Activated B cell treated with CpG ODN at 0.5 μM for 24 hours (primary cell): Measurements from ENCODE around the gene ANKRD30A. TPM values are rescaled to one million over a fixed set of nuclear protein-coding genes. Genes with fewer than 3 reads are reported as not detected.
"Not testable (repeated sequence)": the region's sequence is repeated elsewhere in the genome, so short reads cannot be mapped to it uniquely, and the experiment has no call there.

Experiments
- ATAC-seq: fragments of 200-7000 bp; cut with Tn5 transposase; one replicate; pipeline ENCODE4 v1.10.0; 2021; ENCODE audit warnings: low read depth, mild to moderate bottlenecking, moderate library complexity
- CTCF ChIA-PET: fragments of 350-600 bp; sonication (Branson Sonifier 250); formaldehyde crosslinking; loops from one replicate; lab custom pipeline; 2021; ENCODE audit warnings: antibody characterized with exemption; lab: Charles Lee
- POLR2A ChIA-PET: fragments of 350-600 bp; sonication (Branson Sonifier 250); formaldehyde crosslinking; loops from one replicate; lab custom pipeline; 2021; ENCODE audit warnings: antibody characterized with exemption; lab: Charles Lee
- DNase-seq: peaks from one replicate; pipeline ENCODE4 v3.0.0; 2022
- H3K27ac Mint-ChIP-seq: one replicate; pipeline ENCODE4 v1.8.0; 2020; ENCODE audit warnings: mixed read lengths
- H3K27me3 Mint-ChIP-seq: one replicate; pipeline ENCODE4 v1.8.0; 2021; ENCODE audit warnings: mixed read lengths
- H3K36me3 Mint-ChIP-seq: one replicate; pipeline ENCODE4 v1.8.0; 2021; ENCODE audit warnings: low read depth, mixed read lengths
- H3K4me1 Mint-ChIP-seq: one replicate; pipeline ENCODE4 v1.8.0; 2021; ENCODE audit warnings: mixed read lengths
- H3K4me3 Mint-ChIP-seq: one replicate; pipeline ENCODE4 v1.8.0; 2020; ENCODE audit warnings: mild to moderate bottlenecking, mixed read lengths
- H3K9me3 Mint-ChIP-seq: one replicate; pipeline ENCODE4 v1.8.0; 2020; ENCODE audit warnings: mixed read lengths
- intact Hi-C: fragments of 100-400 bp; cut with micrococcal nuclease; formaldehyde crosslinking; loops from one replicate; pipeline ENCODE4 v1.15.1; 2024
- total RNA-seq: library from RNA; stranded (reverse); gene quantifications from 2 replicates; pipeline ENCODE4 v1.2.3, GENCODE V29; 2022
- TF ChIP-seq, protein P1 (sequence below): fragments of 200-600 bp; IDR thresholded peaks from one replicate; pipeline ENCODE4 v1.8.0; 2022; ENCODE audit warnings: antibody characterized with exemption, mild to moderate bottlenecking

The ANKRD30A gene
- total RNA-seq, 1 donor from 2014 or later = not detected

DNA sequence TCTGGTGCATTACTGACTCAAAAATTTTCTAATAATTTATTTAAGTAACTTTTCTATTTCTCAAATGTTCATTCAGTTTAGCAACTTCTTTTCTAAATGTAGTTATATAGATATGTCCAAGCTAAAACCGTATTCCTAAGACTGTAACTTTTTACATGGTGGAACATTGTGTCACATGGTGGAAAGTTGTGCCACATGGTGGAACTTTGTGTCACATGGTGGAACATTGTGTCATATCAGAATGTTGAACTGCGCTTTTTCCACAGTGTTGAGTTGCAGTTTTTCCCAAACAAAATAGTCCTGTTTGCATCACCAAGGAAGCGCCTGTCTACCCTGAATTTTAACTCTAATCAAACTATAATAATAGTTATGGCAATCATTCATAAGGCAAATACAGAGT is 109.3 kb downstream of the ANKRD30A start:
- Mint-ChIP-seq H3K27ac (no peak overlapping the region), H3K27me3 (no peaks in the 10 kb centered on the region), H3K4me1 (no peaks in the 10 kb centered on the region), H3K4me3 (no peak overlapping the region), H3K9me3 (peaks cover 3% of the 10 kb centered on the region), H3K36me3 (no peaks in the 10 kb centered on the region)
- DNase-seq (no peak), ATAC-seq (no peak)
- POLR2A ChIA-PET = no interaction called here
- CTCF ChIA-PET = no interaction called here
- intact Hi-C loops = no loop called here
- TF ChIP-seq, protein P1, sequence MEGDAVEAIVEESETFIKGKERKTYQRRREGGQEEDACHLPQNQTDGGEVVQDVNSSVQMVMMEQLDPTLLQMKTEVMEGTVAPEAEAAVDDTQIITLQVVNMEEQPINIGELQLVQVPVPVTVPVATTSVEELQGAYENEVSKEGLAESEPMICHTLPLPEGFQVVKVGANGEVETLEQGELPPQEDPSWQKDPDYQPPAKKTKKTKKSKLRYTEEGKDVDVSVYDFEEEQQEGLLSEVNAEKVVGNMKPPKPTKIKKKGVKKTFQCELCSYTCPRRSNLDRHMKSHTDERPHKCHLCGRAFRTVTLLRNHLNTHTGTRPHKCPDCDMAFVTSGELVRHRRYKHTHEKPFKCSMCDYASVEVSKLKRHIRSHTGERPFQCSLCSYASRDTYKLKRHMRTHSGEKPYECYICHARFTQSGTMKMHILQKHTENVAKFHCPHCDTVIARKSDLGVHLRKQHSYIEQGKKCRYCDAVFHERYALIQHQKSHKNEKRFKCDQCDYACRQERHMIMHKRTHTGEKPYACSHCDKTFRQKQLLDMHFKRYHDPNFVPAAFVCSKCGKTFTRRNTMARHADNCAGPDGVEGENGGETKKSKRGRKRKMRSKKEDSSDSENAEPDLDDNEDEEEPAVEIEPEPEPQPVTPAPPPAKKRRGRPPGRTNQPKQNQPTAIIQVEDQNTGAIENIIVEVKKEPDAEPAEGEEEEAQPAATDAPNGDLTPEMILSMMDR = no peak

DNA sequence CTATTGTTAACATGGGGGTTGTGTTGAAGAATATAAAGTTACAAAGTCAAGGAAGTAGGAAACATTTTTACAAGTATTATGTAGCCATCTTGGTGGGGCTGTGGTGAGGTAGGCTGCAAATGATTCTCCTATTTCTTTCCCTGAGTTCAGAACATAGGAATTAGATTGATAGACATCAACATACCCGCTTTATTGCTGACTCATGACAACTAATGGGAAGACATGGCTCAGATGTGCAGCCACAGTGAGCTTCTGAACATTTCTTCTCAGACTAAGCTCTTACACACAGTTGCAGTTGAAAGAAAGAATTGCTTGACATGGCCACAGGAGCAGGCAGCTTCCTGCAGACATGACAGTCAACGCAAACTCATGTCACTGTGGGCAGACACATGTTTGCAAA is 110.7 kb downstream of the ANKRD30A start:
- Mint-ChIP-seq H3K27me3 (no peaks in the 10 kb centered on the region), H3K4me1 (no peaks in the 10 kb centered on the region), H3K27ac (no peak overlapping the region), H3K36me3 (no peaks in the 10 kb centered on the region), H3K9me3 (peaks cover 8% of the 10 kb centered on the region), H3K4me3 (no peak overlapping the region)
- intact Hi-C loops = no loop called here
- ATAC-seq (no peak), DNase-seq (no peak)
- ChIA-PET POLR2A (no interaction called here), CTCF (no interaction called here)
- TF ChIP-seq, protein P1 = no peak

DNA sequence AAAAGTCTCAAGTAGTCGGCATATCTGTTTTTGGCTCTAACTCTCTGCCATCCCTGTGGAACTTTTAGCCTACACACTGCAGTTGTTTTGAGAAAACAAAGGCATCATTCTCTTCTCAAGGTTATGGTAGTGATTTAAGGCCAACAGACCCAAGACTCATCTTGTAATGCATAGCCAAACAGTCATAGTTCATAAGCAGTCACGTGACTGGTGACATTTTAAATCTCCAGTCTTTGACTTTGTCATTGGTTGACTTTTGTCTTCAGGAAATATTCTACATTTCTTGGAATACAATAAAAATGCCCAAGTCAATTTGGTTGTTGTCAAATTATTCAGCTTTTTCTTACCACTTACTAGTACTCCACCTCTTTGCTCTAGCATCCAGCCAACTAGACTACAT is 114.8 kb downstream of the ANKRD30A start:
- Mint-ChIP-seq H3K4me3 (no peak overlapping the region), H3K36me3 (no peaks in the 10 kb centered on the region), H3K27me3 (no peaks in the 10 kb centered on the region), H3K4me1 (no peaks in the 10 kb centered on the region), H3K27ac (no peak overlapping the region), H3K9me3 (peaks cover 8% of the 10 kb centered on the region)
- ChIA-PET CTCF (no interaction called here), POLR2A (no interaction called here)
- DNase-seq (no peak), ATAC-seq (no peak)
- intact Hi-C loops = no loop called here
- TF ChIP-seq, protein P1 = no peak

DNA sequence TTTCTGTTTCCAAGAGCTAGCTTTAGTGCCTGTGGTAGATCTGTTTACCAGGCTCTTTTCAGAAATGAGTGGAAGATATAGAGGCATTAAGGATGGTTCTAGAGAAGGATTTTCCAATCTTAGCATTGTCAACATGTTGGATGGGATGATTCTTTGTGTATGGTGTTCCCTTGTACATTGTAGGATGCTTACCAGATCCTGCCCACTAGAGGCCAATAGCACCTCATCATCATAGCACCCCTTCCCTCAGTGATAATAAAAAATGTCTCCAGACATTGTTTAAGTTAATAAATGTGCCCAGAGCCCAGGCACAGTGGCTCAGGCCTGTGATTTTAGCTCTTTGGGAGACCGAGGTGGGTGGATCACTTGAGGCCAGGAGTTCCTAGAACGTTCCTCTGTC is 121.2 kb downstream of the ANKRD30A start:
- ChIA-PET CTCF (no interaction called here), POLR2A (no interaction called here)
- Mint-ChIP-seq H3K27ac (no peak overlapping the region), H3K9me3 (no peaks in the 10 kb centered on the region), H3K4me3 (no peak overlapping the region), H3K4me1 (no peaks in the 10 kb centered on the region), H3K36me3 (no peaks in the 10 kb centered on the region), H3K27me3 (no peaks in the 10 kb centered on the region)
- TF ChIP-seq, protein P1 = no peak
- ATAC-seq = no peak
- intact Hi-C loops = no loop called here
- no peak for DNase-seq

DNA sequence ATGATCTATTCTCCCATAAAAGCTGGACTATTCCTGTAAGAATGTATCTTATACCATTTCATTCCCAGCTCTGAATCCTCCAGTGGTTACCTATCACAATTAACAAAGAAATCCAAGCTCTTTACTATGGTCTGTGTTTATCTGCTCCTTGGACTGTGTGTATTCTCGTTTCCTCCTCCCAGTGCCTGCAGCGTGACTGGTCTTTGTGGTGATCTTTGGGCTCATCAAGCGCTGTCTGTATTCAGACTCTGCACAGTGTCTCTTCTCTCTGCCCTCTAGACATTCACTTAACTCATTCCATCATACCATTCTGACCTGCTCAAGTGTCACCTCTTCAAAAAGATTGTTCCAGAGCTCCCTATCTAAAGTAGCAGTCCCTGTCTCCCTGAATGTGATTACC is 130.4 kb downstream of the ANKRD30A start:
- POLR2A ChIA-PET, intact Hi-C loops, H3K4me1 Mint-ChIP-seq, H3K27me3 Mint-ChIP-seq, DNase-seq, H3K36me3 Mint-ChIP-seq, H3K9me3 Mint-ChIP-seq, ATAC-seq, CTCF ChIA-PET, H3K4me3 Mint-ChIP-seq, H3K27ac Mint-ChIP-seq: not testable (repeated sequence)

DNA sequence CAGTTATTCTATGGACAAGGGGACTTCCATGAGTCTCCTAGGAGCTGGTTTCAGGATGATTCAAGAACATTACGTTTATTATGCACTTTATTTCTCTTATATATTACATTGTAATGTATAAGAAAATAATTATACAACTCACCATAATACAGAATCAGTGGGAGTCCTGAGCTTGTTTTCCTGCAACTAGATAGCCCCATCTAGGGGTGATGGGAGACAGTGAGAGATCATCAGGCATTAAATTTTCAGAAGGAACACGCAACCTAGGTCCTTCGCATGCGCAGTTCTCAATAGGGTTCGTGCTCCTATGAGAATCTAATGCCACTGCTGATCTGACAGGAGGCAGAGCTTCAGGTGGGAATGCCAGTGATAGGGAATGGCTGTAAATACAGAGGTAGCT is 137.9 kb downstream of the ANKRD30A start:
- POLR2A ChIA-PET = no interaction called here
- H3K36me3 Mint-ChIP-seq = no peaks in the 10 kb centered on the region
- TF ChIP-seq, protein P1 = no peak
- CTCF ChIA-PET = no interaction called here
- DNase-seq (no peak), ATAC-seq (no peak)
- intact Hi-C loops = no loop called here
- H3K9me3 Mint-ChIP-seq = peaks cover 8% of the 10 kb centered on the region
- no peak overlapping the region for H3K27ac Mint-ChIP-seq
- no peak overlapping the region for H3K4me3 Mint-ChIP-seq
- H3K4me1 Mint-ChIP-seq = no peaks in the 10 kb centered on the region
- H3K27me3 Mint-ChIP-seq = no peaks in the 10 kb centered on the region
